Psoas muscle (tissue), 8 donors: ENCODE data around the gene ALDH1L2. TPM values are rescaled to one million over a fixed set of nuclear protein-coding genes. Genes with fewer than 3 reads are reported as not detected.

Experiments
- ATAC-seq, 4 donors: fragments of 200-7000 bp; cut with Tn5 transposase; one replicate each; pipeline ENCODE4 v1.9.1; 2020; ENCODE audit warnings: moderate library complexity in 3 of 4, mild to moderate bottlenecking in 2 of 4
- DNase-seq, 2 donors: peaks; one replicate each; pipeline ENCODE4 v3.0.0-alpha.2; 2020
- H3K27ac ChIP-seq: fragments of 200-600 bp; one replicate; pipeline ENCODE4 v1.8.0; 2022
- H3K27me3 ChIP-seq, 3 donors: fragments of 200-600 bp in 1 of 3; one replicate each; pipeline versions ENCODE4 v1.6.1 to v1.8.0; 2013 to 2022; ENCODE audit warnings: low read length in 2 of 3, mild to moderate bottlenecking in 2 of 3, moderate library complexity in 1 of 3; ENCODE audit not compliant: insufficient read depth in 3 of 3
- H3K36me3 ChIP-seq, 2 donors: fragments of 200-600 bp in 1 of 2; one replicate each; pipeline versions ENCODE4 v1.6.1 to v1.8.0; 2013 to 2022; ENCODE audit warnings: low read depth in 1 of 2, mild to moderate bottlenecking in 1 of 2, moderate library complexity in 1 of 2; ENCODE audit not compliant: insufficient read depth in 1 of 2
- H3K4me1 ChIP-seq: fragments of 200-600 bp; one replicate; pipeline ENCODE4 v1.8.0; 2022
- H3K4me3 ChIP-seq: fragments of 200-600 bp; one replicate; pipeline ENCODE4 v1.8.0; 2022; ENCODE audit warnings: mild to moderate bottlenecking
- H3K9me3 ChIP-seq: fragments of 200-600 bp; one replicate; pipeline ENCODE4 v1.8.0; 2022
- CTCF ChIP-seq: fragments of 200-600 bp; IDR thresholded peaks from one replicate; pipeline ENCODE4 v1.8.0; 2022; ENCODE audit warnings: antibody characterized with exemption
- WGBS, 3 donors: extraction: QIAGEN DNeasy Blood & Tissue Kit; methylation state at CpG; one replicate each; pipeline versions ENCODE4 v1.1.6 to v1.1.7; 2013; 5-methylcytosine and 5-hydroxymethylcytosine counted together
- intact Hi-C, 2 donors: fragments of 100-400 bp; cut with DNase I; formaldehyde crosslinking; loops; one replicate each; pipeline versions ENCODE4 v1.11.0 to v1.14.2; 2022
- polyA plus RNA-seq, 3 donors: library from polyadenylated mRNA; stranded (reverse); fragments of 200-250 nt; gene quantifications; one replicate each; pipeline ENCODE4 v1.2.3, GENCODE V29; 2013
- total RNA-seq, 4 donors: library from RNA; stranded (reverse); fragmentation: NEBNext Ultra II Directional in 2 of 4; extraction: Animal tissue kit (Norgen Biotek cat#: 25700) in 2 of 4; gene quantifications; one replicate each; pipeline versions ENCODE4 v1.2.1 to v1.2.4, GENCODE V29; 2021 to 2023
- donor health status: healthy with polysubstance abuse.
- donor health status: DM: no; HTN: no; CAD: no; lungs with moderate emphysema.
- donor health status: Bipolar disorder and iron deficiency.
- donor health status: healthy.
- donor health status: DM: yes; HTN: yes; CAD: no.
- donor health status: DM: no; HTN: no; CAD: no.
- donor health status: DM: no; HTN: no; CAD: no.
- donor health status: DM: yes; HTN: yes; CAD: no.

ALDH1L2 gene
- total and polyA plus RNA-seq, 7 donors, result 0.14 to 3.1 (median 0.93) TPM

- Histone ChIP-seq H3K4me3 (no peak overlapping the region), H3K9me3 (no peaks in the 10 kb centered on the region), H3K4me1 (no peaks in the 10 kb centered on the region), H3K27ac (no peak overlapping the region), H3K27me3 (no peaks in the 10 kb centered on the region), H3K36me3 (no peaks in the 10 kb centered on the region)
- DNase-seq (no peak), ATAC-seq (no peak)
- intact Hi-C loops, result no loop called here
- 68 to 75% (median 72%) methylated on average over 8 of the region's 8 CpGs for WGBS, 3 donors
- TF ChIP-seq CTCF, result no peak
Observed at GRCh38 chr12:104976703-104977102, 107.6 kb downstream of the ALDH1L2 start.

- no peak for TF ChIP-seq CTCF
- Histone ChIP-seq H3K4me3 (no peak overlapping the region), H3K36me3 (no peaks in the 10 kb centered on the region), H3K27ac (no peak overlapping the region), H3K4me1 (no peaks in the 10 kb centered on the region), H3K9me3 (no peaks in the 10 kb centered on the region), H3K27me3 (no peaks in the 10 kb centered on the region)
- ATAC-seq (no peak), DNase-seq (no peak)
- intact Hi-C loops, result no loop called here
- 55 to 58% (median 58%) methylated on average over 4 of the region's 4 CpGs for WGBS, 3 donors
Observed at GRCh38 chr12:104975587-104976343, 108.5 kb downstream of the ALDH1L2 start.

GRCh38 chr12:104974626-104975290, 109.5 kb downstream of the ALDH1L2 start:
- no peaks in the 10 kb centered on the region for H3K36me3 ChIP-seq
- TF ChIP-seq CTCF, result no peak
- no peaks in the 10 kb centered on the region for H3K4me1 ChIP-seq
- no peak overlapping the region for H3K27ac ChIP-seq
- DNase-seq (no peak), ATAC-seq (no peak)
- intact Hi-C loops, result no loop called here
- WGBS, 3 donors, result 82 to 86% (median 83%) methylated on average over 7 of the region's 7 CpGs
- no peaks in the 10 kb centered on the region for H3K27me3 ChIP-seq
- H3K4me3 ChIP-seq, result no peak overlapping the region
- no peaks in the 10 kb centered on the region for H3K9me3 ChIP-seq

- WGBS, 3 donors, result 86 to 90% (median 89%) methylated on average over 5 of the region's 5 CpGs
- ATAC-seq (no peak), DNase-seq (no peak)
- H3K4me1 ChIP-seq, result no peaks in the 10 kb centered on the region
- no peaks in the 10 kb centered on the region for H3K9me3 ChIP-seq
- H3K27ac ChIP-seq, result no peak overlapping the region
- H3K36me3 ChIP-seq, result no peaks in the 10 kb centered on the region
- H3K27me3 ChIP-seq, result no peaks in the 10 kb centered on the region
- no peak overlapping the region for H3K4me3 ChIP-seq
- intact Hi-C loops, result no loop called here
- TF ChIP-seq CTCF, result no peak
Observed at GRCh38 chr12:104973250-104973649, 111.0 kb downstream of the ALDH1L2 start.
